ENCODE results near the gene KLHDC7A.

The KLHDC7A gene

GRCh38 chr1:18534810-18535205, 54.1 kb downstream of the KLHDC7A start:
- Histone ChIP-seq H3K9me3 (no peaks in the 10 kb centered on the region), H3K4me2 (peak overlapping the region; percentile 50), H3K27me3 (no peaks in the 10 kb centered on the region), H4K20me1 (no peaks in the 10 kb centered on the region), H3K4me1 (peaks cover 21% of the 10 kb centered on the region), H3K9ac (no peak overlapping the region), H3K27ac (no peak overlapping the region), H3K36me3 (no peaks in the 10 kb centered on the region), H3K4me3 (no peak overlapping the region)
- TF ChIP-seq Cebpa-rat (IDR thresholded peaks at IDR 0.05), result no peak

Data from BLaER1 (cell line).